Measurements from ENCODE around the gene KCNT1.

The KCNT1 gene

GRCh38 chr9:135774794-135775525 is 73.0 kb downstream of the KCNT1 start:
- DNase-seq (ENCODE audit: low spot score): no peak
- in situ Hi-C loops (cut with MboI; ENCODE audit: low pct_unique_long_range_greater_than_20kb, low sequenced_read_pairs, unreplicated experiment): no loop called here
- TF ChIP-seq CTCF (IDR thresholded peaks at IDR 0.05; ENCODE audit: extremely low read depth, insufficient read depth, missing control alignments): no peak

- no peak for DNase-seq (ENCODE audit: low spot score)
- no peak for TF ChIP-seq CTCF (IDR thresholded peaks at IDR 0.05; ENCODE audit: extremely low read depth, insufficient read depth, missing control alignments)
- in situ Hi-C loops (cut with MboI; ENCODE audit: low pct_unique_long_range_greater_than_20kb, low sequenced_read_pairs, unreplicated experiment): no loop called here
Measured at GRCh38 chr9:135775911-135776310, 73.9 kb downstream of the KCNT1 start.

- DNase-seq (ENCODE audit: low spot score): no peak
- in situ Hi-C loops (cut with MboI; ENCODE audit: low pct_unique_long_range_greater_than_20kb, low sequenced_read_pairs, unreplicated experiment): no loop called here
- TF ChIP-seq CTCF (IDR thresholded peaks at IDR 0.05; ENCODE audit: extremely low read depth, insufficient read depth, missing control alignments): no peak
Measured at GRCh38 chr9:135776893-135777622, 75.1 kb downstream of the KCNT1 start.

- TF ChIP-seq CTCF (IDR thresholded peaks at IDR 0.05; ENCODE audit: extremely low read depth, insufficient read depth, missing control alignments): no peak
- in situ Hi-C loops (cut with MboI; ENCODE audit: low pct_unique_long_range_greater_than_20kb, low sequenced_read_pairs, unreplicated experiment): no loop called here
- no peak for DNase-seq (ENCODE audit: low spot score)
Measured at GRCh38 chr9:135777623-135778177, 75.7 kb downstream of the KCNT1 start.

- in situ Hi-C loops (cut with MboI; ENCODE audit: low pct_unique_long_range_greater_than_20kb, low sequenced_read_pairs, unreplicated experiment): no loop called here
- no peak for TF ChIP-seq CTCF (IDR thresholded peaks at IDR 0.05; ENCODE audit: extremely low read depth, insufficient read depth, missing control alignments)
- DNase-seq (ENCODE audit: low spot score): no peak
Measured at GRCh38 chr9:135778421-135778820, 76.4 kb downstream of the KCNT1 start.

- no peak for DNase-seq (ENCODE audit: low spot score)
- TF ChIP-seq CTCF (IDR thresholded peaks at IDR 0.05; ENCODE audit: extremely low read depth, insufficient read depth, missing control alignments): no peak
- in situ Hi-C loops (cut with MboI; ENCODE audit: low pct_unique_long_range_greater_than_20kb, low sequenced_read_pairs, unreplicated experiment): no loop called here
Measured at GRCh38 chr9:135779571-135779970, 77.6 kb downstream of the KCNT1 start.

Measured in GM13977 (cell line).